NCI-H526 treated with DMSO at 0.1 percent for 48 hours (cell line): ENCODE measurements around the gene ZBTB7C.

Experiments
- DNase-seq: peaks from one replicate; lab custom pipeline; 2025; lab: John Stamatoyannopoulos, UW

ZBTB7C gene

DNA sequence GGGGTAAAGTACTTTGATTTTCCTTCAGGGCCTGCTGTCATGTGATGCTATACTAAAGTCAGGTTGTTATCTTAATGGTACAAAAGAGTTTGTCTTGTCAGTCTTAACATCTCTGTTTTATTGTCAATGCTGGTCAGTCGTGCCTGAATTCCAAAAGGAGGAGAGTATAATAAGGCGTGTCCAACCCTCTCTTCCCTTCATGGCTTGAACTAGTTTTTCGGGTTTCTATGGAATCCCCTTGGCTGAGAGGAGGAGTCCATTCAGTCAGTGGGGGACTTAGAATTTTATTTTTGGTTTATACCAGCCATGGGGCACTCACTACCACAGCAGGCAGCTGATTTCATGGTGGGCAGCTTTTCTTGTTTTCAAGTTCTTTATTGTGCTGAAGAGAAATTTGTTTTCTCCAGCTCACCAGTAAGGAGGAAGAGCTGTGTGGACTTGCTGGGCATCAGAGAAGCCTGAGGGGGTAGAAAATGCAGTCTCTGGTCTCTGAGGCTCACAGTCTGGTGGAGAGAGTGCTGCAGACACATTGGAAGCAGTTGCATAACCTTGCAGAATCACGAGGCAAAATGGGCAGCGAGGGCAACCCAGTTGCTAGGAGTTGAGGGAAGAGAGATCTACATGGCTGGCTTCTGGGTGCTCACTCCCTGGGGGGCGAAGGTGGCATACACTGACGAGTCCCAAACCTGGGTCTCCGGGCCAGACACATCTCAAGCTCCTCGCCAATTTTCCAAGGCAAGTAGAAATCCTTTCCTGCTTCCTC lies 193.1 kb downstream of the ZBTB7C start:
- no peak for DNase-seq

DNA sequence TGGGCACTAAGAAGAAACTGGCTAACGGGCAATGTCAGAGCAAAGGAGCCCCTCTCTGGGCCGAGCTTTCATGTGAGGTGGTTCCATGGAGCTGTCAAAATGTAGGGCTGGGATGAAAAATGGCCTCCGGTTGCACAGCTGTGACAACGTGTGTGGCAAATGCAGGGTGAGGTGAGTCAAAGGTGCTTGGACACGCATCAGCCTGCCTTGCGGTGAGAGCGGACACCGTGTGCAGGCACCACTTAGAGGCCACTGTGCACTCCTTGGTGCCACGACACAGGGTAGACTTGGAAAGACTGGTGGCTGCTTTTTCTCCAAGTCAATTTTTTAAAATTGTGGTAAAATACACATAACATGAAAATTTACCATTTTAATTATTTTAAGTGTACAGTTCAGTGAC lies 195.4 kb downstream of the ZBTB7C start:
- DNase-seq, result no peak

DNA sequence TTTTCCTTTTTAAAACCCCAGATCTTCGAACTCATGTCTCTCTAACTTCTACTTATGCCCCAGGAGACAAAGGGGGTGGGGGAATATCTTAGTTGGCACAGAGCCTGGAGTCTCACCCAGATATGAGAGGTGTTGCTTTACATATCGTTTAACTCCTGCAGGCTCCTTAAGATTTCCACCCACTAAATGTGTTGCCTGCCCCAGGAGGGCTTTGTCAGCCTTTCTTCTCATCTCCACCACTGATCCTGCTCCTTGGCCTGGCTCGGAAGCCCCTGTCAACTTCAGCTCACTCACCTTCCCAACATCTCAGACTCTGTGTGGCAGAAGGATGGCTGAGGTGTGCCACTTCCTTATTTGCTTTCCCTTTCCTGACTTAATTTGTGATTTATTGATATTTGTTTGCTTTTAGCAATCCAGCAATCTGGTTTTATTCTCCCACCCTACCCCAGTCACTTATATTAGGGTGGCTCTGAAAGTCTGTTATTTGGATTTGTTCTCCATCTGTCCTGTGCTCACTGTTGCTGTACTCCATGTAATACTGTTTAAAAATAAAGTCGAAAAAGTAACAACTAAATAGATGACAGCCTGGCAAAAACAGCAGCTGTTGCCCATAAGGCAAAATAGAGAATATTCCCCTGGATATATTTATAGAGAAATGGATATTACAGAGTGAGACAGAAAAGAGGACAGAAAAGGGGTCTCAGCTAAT lies 200.6 kb downstream of the ZBTB7C start:
- no peak for DNase-seq

DNA sequence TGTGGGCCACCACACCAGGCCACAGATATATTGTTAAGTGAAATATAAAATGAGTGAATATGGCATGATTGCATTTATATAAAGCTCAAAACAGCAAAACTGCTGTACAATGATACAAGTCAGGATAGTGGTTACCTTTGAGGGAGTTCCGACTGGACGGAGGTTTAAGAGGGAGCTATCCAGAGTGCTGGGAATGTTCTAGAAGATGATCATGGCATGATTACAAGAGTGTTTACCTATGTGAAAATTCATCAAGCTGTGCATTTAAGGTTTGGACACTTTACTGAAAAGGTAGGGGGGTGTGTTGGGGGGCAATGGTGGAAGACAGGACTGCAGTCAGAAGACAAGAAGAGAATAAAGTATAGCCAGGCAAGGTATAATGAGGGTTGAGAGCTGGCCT lies 201.4 kb downstream of the ZBTB7C start:
- DNase-seq, result no peak

DNA sequence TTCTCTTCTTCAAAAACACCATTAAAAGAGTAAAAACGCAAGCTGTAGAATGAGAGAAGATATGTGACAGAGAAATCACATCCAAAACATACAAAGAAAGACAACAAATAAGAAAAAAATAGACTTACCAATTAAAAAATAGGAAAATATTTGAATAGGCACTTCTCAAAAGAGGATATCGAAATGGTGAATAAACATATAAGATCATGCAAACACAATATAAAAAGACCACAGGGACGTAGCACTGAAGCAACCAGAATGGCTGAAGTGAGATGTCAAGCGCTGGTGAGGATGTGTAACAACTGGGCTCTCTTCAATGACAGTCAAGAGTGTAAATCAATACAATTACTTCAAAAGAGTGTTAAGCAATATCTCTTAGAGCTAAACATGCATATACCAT lies 202.3 kb downstream of the ZBTB7C start:
- no peak for DNase-seq

GRCh38 chr18:48203961-48204666 lies 205.1 kb downstream of the ZBTB7C start:
- no peak for DNase-seq

DNA sequence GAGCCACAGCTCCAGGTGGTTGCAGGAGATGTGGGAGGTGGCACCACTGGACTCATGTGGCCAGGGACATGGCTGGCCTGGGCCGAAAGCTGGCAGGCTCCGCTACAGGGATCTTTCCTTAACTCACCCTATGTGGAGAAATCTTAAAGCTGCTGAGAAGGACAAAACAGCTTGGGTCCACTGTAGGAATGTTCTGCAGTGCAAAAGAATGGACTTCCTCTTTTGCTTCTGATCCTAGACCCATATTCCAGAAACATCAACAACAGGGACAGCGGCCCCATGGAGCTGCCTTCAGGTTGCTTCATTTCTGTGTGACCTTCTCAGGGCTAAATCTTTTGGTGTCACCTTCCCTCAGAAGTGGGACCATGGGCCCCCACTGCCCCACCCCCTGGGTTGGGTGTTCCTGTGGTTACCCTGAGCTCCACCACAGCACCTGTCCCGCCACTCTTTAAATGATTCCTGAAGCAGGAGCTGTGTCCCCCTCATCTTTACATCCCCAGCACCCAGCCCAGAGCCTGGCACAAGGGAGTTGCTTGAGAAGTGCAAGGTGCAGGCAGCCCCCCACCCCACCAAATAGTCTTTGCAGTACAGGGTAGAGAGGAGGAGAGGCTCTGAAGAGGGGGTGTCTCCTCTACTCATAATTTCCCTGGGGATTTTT lies 205.8 kb downstream of the ZBTB7C start:
- no peak for DNase-seq

DNA sequence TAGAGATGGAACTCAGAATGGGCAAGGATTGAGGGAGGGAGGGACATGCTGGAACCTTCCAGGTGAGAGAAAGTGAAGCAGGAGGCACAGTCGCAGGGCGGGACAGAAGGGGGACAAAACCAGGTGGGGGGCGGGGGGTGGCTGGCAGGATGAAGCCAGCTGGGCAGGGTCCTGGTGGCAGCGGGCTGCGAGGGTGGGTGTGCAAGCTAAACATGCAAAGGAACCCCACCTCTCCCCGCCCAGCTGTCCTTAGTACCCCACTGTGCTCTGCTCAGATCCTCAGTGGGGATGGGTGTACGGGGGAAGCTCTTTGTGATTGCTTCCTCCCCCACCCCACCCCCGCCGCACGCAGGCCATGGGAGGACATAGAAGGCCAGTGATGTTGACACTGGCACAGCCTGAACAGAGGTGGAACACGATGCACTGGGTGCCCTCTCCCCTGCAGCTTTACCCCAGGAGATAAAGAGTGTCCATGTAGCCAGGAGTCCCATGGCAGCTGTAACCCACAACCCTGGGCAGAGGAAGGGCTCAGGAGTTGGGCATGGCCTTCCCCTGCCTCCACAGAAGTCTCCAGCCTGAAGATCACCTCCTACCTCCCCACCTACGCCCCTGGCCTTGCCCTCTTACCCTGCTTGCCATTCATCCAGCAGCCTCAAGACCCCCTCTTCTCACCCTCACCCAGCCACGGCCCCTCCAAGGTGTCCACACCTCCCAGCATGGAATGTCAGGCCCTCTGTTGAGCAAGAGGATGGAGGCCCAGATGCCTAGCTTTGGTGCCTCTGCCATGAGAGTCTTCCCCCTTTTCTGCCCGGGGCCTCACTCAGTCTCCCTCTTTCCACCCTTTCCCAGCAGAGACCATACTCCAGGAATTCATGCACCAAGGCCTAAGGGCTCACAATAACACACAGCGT lies 206.6 kb downstream of the ZBTB7C start:
- no peak for DNase-seq

DNA sequence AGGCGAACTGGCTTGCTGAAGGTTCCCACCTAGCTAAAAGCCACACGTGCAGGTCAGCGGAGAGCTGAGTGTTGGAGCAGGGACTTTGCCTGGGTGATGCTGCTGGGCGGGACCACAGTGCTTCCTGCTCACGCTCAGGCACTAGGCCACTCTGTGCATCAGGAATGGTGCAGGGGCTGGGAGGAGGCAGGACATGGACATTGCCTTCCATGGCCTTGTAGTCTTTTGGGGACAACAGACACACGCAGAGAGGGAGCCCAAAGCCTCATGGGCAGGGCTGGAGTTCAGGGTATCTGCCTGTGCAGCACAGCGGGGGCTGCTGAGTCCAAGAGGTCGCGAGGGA lies 207.2 kb downstream of the ZBTB7C start:
- no peak for DNase-seq

- DNase-seq, result no peak
These were observed 207.7 kb downstream of the ZBTB7C start for GRCh38 chr18:48201337-48202005.

GRCh38 chr18:48200631-48201336 lies 208.4 kb downstream of the ZBTB7C start:
- no peak for DNase-seq

GRCh38 chr18:48199399-48199798 lies 209.8 kb downstream of the ZBTB7C start:
- DNase-seq, result no peak

DNA sequence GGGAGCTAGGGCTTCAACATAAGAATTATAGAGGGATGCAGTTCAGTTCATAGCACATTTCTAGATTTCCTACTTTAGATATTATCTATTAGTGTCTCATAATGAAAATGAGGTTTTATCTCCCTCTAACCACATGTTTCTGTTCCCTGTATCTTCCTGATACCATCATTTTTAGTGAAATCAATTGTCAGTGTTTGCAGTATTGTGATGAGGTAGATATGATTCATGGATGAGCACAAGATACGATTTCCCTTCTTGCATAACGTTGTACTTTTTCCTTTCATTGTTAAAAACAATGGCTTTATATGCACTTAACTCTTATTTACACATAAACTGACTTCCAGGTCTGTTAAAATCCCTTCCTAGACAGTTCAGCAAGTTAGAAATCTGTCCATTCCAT lies 211.4 kb downstream of the ZBTB7C start:
- no peak for DNase-seq

DNA sequence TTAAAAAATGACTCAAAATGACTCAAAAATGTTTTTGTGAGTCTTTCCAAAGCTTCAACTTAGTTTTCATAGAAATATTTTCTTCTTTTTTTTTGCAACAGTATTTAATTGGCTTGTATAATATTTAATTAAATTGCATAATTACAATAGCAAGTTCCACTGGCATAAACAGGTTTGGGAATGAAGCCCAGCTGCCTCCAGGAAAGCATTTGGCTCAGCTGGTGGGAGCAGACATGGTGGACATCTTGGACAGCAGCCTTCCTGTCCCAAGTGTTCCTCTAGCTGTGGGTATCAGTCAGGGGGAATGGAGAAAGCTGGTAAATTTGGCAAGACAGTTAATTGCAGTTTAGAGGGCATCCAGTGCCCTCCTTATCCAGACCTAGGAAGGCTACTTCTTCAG lies 213.4 kb downstream of the ZBTB7C start:
- no peak for DNase-seq

DNA sequence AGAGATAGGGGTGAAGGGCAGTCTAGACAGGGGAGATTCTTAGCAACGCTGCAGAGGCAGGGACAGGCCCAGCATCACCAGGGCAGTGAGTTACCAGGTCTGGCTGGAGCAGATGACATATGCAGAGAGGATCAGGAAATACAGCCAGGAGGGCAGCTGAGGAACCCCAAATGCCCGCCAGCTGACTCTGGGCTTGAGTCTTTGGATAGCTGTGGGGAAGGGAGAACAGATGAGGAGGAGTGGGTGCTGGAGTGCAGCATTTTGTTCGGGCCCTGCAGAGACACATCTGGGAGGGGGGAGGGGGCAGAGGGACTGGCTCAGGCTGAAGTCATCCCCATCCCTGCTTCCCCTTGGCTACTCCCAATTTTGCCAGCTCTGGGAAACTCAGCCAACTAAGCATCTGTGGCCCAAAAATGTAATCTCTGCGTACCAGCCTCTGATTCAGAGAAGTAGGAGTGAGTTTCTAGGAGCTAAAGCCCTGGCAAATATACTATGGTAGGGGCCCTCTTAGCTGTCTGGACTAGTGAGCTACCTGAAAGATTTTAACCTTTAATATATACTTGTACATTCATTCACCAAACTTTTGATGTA lies 214.5 kb downstream of the ZBTB7C start:
- no peak for DNase-seq

DNA sequence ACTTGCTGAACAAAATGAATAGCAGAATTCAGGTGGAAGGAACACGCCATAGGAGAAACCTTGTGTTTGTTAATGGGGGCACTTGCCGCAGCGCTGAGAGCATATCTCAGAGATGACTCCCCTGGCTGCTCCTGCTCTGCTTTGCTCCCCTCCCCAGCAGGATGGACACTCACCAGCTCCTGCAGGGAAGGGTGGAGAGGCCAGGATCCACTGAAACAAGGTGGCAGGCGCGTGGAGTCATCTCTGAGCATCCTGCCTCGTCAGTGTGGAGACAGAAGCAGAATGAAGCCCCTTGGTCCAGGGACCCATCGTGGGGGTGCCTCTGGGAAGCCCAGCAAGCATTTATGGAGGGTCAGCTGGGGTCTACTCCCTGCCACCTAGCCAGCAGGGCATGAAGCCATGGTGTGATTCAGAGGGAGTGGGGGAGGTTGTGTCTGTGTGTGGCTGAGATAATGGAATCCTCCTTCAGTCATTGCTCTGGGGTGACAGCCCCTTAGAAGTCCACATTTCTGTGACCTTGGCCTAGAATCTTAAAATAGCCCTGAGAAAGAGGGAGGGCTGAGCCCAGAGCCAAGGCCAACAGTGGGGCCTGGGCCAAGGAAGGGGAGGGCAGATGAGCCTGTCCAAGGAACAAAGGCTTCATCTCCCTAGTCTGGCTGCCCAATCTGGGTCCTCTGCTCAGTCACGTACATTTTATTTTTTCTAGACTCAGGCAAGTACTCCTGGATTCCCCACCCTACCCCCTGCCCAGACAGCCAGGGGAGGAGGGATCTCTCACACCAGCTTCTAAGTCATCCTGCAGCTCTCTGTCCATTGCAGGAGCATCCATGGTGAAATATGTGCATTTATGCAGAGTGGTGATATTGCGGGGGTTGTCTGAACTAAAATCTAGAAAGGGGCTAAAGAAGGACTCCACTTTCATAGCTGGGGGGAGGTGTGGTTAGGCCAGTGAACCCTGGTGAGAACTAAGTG lies 215.4 kb downstream of the ZBTB7C start:
- DNase-seq, result no peak

GRCh38 chr18:48192542-48192941 lies 216.6 kb downstream of the ZBTB7C start:
- DNase-seq, result no peak

DNA sequence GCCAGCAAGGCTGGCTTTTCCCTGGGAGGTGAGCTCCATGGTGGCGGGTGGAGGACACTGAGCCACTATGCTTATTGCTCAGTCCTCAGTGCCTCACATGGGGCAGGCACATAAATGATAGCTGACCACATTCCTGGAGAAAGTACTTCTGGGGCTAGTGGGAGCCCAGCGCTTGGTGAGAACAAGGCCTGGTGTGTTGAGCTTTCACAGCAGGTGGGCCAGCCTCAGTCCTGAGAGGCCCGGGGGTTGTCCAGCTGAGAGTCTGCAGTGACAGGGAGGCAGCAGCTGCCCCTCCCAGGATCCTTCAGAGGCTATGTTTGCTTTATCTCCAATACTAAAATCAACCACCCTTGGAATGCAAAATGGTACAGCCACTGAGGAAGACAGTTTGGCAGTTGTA lies 217.7 kb downstream of the ZBTB7C start:
- peak; percentile 63 for DNase-seq

DNA sequence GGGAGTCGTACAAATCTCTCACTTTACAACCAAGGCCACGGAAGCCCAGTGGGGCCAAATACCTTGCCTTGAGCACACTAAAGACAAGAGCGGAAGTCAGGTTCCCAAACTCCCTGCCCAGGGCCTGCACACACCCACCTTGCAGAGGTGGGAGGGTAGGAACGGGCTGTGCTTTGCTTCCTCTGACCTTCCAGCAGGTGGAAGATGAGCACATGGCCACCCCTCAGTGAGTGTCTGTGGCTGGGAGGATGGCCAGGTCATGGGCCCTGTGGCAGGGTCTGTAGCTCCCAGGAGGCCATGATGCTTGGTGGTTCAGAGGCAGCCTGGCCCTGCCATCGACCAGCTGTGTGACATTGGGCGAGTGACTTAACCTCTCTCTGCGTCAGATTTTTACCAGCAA lies 218.2 kb downstream of the ZBTB7C start:
- DNase-seq, result no peak
